Measurements from ENCODE around the gene MERTK. TPM values are rescaled to one million over a fixed set of nuclear protein-coding genes. Genes with fewer than 3 reads are reported as not detected.
A peak's percentile ranks its signal among the peaks of the same experiment; 100 is the strongest.
"Not testable (repeated sequence)": the region's sequence is repeated elsewhere in the genome, so short reads cannot be mapped to it uniquely, and the experiment has no call there.

The MERTK gene
- total RNA-seq, 1 donor from 2014 or later = 5.1 TPM

DNA sequence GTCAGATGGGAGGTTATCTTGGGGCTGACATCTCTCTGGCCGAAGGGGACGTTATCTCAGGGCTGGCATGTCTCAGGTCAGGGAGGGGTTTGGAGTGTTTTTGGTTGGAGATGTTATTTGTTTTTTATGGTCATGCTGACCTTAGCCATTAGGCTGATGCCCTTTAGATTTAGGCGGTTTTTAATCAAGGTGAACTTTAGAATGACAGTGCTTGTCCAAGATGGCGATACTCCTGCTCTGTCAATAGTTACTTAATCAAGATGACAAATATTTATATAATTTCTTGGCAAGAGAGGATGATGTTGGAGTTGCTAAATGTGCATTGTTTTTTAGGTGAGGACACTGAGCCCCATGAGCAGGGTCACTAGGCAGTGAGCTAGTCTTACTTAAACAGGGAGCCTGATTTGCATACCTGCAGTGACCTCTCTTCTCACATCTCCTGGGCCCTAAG, 34.5 kb downstream of the MERTK start:
- FAIRE-seq = no peak
- Histone ChIP-seq H3K4me1 (ENCODE audit: insufficient read depth, low read length) (peaks cover 8% of the 10 kb centered on the region), H3K36me3 (ENCODE audit: insufficient read depth, low read length) (no peaks in the 10 kb centered on the region), H3K4me3 (ENCODE audit: insufficient read depth, low read depth, low read length) (no peak overlapping the region), H3K9ac (ENCODE audit: low read length) (no peak overlapping the region), H4K20me1 (ENCODE audit: insufficient read depth, low read length) (no peaks in the 10 kb centered on the region), H3K4me2 (ENCODE audit: low read length) (no peak overlapping the region), H3K27ac (ENCODE audit: low read depth, low read length) (no peak overlapping the region), H3K27me3 (ENCODE audit: insufficient read depth, low read length) (peaks cover 6% of the 10 kb centered on the region), H3K9me3 (ENCODE audit: insufficient read depth, low read depth, low read length) (no peaks in the 10 kb centered on the region), H2AFZ (ENCODE audit: low read depth, low read length) (no peak overlapping the region), H3K79me2 (ENCODE audit: insufficient read depth, low read length) (no peaks in the 10 kb centered on the region)
- H3K9me3 Mint-ChIP-seq (ENCODE audit: unreplicated experiment) = peaks cover 3% of the 10 kb centered on the region
- no peak overlapping the region for H3K27ac Mint-ChIP-seq (ENCODE audit: unreplicated experiment)
- no peaks in the 10 kb centered on the region for H3K27me3 Mint-ChIP-seq (ENCODE audit: low read depth, unreplicated experiment)
- DNase-seq (ENCODE audit: low read depth) = no peak
- H3K36me3 Mint-ChIP-seq (ENCODE audit: low read depth, unreplicated experiment) = peaks cover 9% of the 10 kb centered on the region
- no peak overlapping the region for H3K4me3 Mint-ChIP-seq (ENCODE audit: unreplicated experiment)
- no peak for TF ChIP-seq EZH2 (IDR thresholded peaks at IDR 0.05; ENCODE audit: insufficient read depth, low read length)
- TF ChIP-seq, protein P1, sequence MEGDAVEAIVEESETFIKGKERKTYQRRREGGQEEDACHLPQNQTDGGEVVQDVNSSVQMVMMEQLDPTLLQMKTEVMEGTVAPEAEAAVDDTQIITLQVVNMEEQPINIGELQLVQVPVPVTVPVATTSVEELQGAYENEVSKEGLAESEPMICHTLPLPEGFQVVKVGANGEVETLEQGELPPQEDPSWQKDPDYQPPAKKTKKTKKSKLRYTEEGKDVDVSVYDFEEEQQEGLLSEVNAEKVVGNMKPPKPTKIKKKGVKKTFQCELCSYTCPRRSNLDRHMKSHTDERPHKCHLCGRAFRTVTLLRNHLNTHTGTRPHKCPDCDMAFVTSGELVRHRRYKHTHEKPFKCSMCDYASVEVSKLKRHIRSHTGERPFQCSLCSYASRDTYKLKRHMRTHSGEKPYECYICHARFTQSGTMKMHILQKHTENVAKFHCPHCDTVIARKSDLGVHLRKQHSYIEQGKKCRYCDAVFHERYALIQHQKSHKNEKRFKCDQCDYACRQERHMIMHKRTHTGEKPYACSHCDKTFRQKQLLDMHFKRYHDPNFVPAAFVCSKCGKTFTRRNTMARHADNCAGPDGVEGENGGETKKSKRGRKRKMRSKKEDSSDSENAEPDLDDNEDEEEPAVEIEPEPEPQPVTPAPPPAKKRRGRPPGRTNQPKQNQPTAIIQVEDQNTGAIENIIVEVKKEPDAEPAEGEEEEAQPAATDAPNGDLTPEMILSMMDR (IDR thresholded peaks at IDR 0.05; ENCODE audit: insufficient read depth, low read depth, low read length) = no peak
- peaks cover 10% of the 10 kb centered on the region for H3K4me1 Mint-ChIP-seq (ENCODE audit: low read depth, unreplicated experiment)

DNA sequence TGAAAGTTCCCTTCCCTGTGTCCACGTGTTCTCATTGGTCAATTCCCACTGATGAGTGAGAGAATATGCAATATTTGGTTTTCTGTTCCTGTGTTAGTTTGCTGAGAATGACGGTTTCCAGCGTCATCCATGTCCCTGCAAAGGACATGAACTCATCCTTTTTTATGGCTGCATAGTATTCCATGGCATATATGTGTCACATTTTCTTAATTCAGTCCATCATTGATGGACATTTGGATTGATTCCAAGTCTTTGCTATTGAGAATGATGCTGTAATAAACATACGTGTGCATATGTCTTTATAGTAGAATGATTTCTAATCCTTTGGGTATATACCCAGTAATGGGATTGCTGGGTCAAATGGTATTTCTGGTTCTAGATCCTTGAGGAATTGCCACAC, 35.5 kb downstream of the MERTK start:
- not testable (repeated sequence) for H3K27me3 ChIP-seq (ENCODE audit: insufficient read depth, low read length); FAIRE-seq; H3K4me2 ChIP-seq (ENCODE audit: low read length); H3K79me2 ChIP-seq (ENCODE audit: insufficient read depth, low read length); H3K9me3 Mint-ChIP-seq (ENCODE audit: unreplicated experiment); H3K27me3 Mint-ChIP-seq (ENCODE audit: low read depth, unreplicated experiment); H3K9ac ChIP-seq (ENCODE audit: low read length); H4K20me1 ChIP-seq (ENCODE audit: insufficient read depth, low read length); H3K36me3 ChIP-seq (ENCODE audit: insufficient read depth, low read length); H3K4me3 Mint-ChIP-seq (ENCODE audit: unreplicated experiment); H3K4me3 ChIP-seq (ENCODE audit: insufficient read depth, low read depth, low read length); H2AFZ ChIP-seq (ENCODE audit: low read depth, low read length); H3K27ac ChIP-seq (ENCODE audit: low read depth, low read length); H3K4me1 ChIP-seq (ENCODE audit: insufficient read depth, low read length); H3K27ac Mint-ChIP-seq (ENCODE audit: unreplicated experiment); H3K9me3 ChIP-seq (ENCODE audit: insufficient read depth, low read depth, low read length); H3K36me3 Mint-ChIP-seq (ENCODE audit: low read depth, unreplicated experiment); DNase-seq (ENCODE audit: low read depth)
- H3K4me1 Mint-ChIP-seq (ENCODE audit: low read depth, unreplicated experiment) = peaks cover 15% of the 10 kb centered on the region

DNA sequence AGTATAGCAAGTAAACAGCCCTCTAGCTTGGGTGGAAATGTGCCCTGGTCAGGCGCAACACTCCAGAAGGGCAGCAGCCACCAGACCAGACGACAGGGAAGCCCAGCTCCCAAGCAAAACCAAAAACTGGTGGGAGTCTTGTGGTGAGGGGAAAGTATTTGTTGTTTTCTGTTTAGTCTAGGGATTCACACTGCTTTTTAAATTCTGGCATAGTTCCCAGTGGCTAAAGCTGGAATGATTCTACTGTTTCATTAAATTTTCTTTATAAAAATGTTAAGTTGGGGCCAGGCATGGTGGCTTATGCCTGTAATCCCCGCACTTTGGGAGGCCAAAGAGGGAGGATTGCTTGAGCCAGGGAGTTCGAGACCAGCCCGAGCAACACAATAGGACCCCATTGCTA, 38.5 kb downstream of the MERTK start:
- Mint-ChIP-seq H3K9me3 (ENCODE audit: unreplicated experiment) (peaks cover 3% of the 10 kb centered on the region), H3K27ac (ENCODE audit: unreplicated experiment) (peak overlapping the region; percentile 28), H3K36me3 (ENCODE audit: low read depth, unreplicated experiment) (peaks cover 10% of the 10 kb centered on the region), H3K4me3 (ENCODE audit: unreplicated experiment) (no peak overlapping the region), H3K27me3 (ENCODE audit: low read depth, unreplicated experiment) (no peaks in the 10 kb centered on the region), H3K4me1 (ENCODE audit: low read depth, unreplicated experiment) (peaks cover 5% of the 10 kb centered on the region)
- Histone ChIP-seq H2AFZ (ENCODE audit: low read depth, low read length) (no peak overlapping the region), H3K9me3 (ENCODE audit: insufficient read depth, low read depth, low read length) (no peaks in the 10 kb centered on the region), H3K27ac (ENCODE audit: low read depth, low read length) (no peak overlapping the region), H3K4me1 (ENCODE audit: insufficient read depth, low read length) (no peaks in the 10 kb centered on the region), H3K4me3 (ENCODE audit: insufficient read depth, low read depth, low read length) (no peak overlapping the region), H3K27me3 (ENCODE audit: insufficient read depth, low read length) (peaks cover 3% of the 10 kb centered on the region), H3K9ac (ENCODE audit: low read length) (no peak overlapping the region), H4K20me1 (ENCODE audit: insufficient read depth, low read length) (no peaks in the 10 kb centered on the region), H3K36me3 (ENCODE audit: insufficient read depth, low read length) (no peaks in the 10 kb centered on the region), H3K79me2 (ENCODE audit: insufficient read depth, low read length) (no peaks in the 10 kb centered on the region), H3K4me2 (ENCODE audit: low read length) (no peak overlapping the region)
- DNase-seq (ENCODE audit: low read depth) (no peak), FAIRE-seq (no peak)
- TF ChIP-seq EZH2 (IDR thresholded peaks at IDR 0.05; ENCODE audit: insufficient read depth, low read length) = no peak
- TF ChIP-seq, protein P1 (IDR thresholded peaks at IDR 0.05; ENCODE audit: insufficient read depth, low read depth, low read length) = no peak

Measured in astrocyte (in vitro differentiated cells and primary cell).